Activated CD4-positive, alpha-beta T cell treated with anti-CD3 and anti-CD28 coated beads, Interleukin-2, amount 50 U/mL, for 1 hour (primary cell): ENCODE data around the gene ARRB2.
"Not testable (repeated sequence)": the region's sequence is repeated elsewhere in the genome, so short reads cannot be mapped to it uniquely, and the experiment has no call there.

ENCODE experiments used
- DNase-seq: peaks from one replicate; pipeline ENCODE4 v3.0.0-alpha.2; 2020

ARRB2 gene

GRCh38 chr17:4709794-4710692 is at the start of gene ARRB2:
Gene ARRB2, plus strand, starts transcription at chr17:4710632. Its CDS starts 90 bp downstream, at chr17:4710722.
- DNase-seq, result peak; percentile 99

- no peak for DNase-seq
Observed at GRCh38 chr17:4663711-4664110, 46.7 kb upstream of the ARRB2 start.

- DNase-seq, result no peak
Observed at GRCh38 chr17:4664230-4664629, 46.2 kb upstream of the ARRB2 start.

GRCh38 chr17:4665027-4665426 is 45.4 kb upstream of the ARRB2 start:
- DNase-seq, result no peak

GRCh38 chr17:4666296-4666695 is 44.1 kb upstream of the ARRB2 start:
- DNase-seq, result no peak

DNA sequence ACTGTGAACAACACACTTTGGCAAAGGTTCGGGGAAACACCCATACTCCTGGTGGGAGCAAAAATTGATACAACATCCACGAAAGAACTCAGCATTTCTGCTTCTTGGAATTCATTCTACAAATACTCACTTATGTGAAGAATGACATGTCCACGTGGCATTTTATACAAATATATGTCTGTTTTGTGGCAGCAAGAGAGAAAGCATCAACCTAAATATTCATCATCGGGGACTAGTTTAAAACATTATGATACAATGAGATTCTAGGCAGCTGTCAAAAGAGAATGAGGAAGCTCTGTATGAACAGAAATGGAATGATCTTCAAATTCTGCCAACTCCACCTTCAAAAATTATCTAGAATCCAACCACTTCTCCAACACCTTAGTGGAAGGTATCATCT is 43.3 kb upstream of the ARRB2 start:
- no peak for DNase-seq

DNA sequence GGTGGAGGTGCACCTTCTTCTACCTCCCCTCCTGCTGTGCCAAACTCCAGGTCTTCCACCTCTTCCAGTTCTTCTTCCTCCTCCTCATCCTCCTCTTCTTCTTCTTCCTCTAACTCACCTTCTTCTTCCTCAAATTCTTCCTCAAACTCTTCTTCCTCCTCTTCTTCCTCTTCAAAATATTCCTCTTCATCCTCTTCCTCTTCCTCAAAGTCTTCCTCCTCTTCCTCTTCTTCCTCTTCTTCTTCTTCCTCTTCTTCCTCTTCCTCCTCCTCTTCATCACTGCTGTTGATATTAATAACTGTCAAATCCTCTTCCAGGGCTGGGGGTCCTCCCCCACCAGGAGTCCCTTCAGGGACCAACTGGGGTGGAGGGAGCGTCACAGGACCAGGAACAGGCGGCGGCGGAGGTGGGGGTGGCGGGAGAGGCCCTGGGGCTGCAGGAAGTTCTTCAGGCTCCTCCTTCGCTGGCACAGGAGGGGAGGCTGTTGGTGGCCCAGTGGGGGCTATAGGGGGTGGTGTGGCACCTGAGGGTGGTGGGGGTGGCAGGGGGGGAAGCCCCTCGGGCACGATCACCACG is 38.3 kb upstream of the ARRB2 start:
- DNase-seq, result no peak

GRCh38 chr17:4672751-4673150 is 37.7 kb upstream of the ARRB2 start:
- no peak for DNase-seq

- DNase-seq, result no peak
Observed at GRCh38 chr17:4673169-4673568, 37.3 kb upstream of the ARRB2 start.

- no peak for DNase-seq
Observed at GRCh38 chr17:4673986-4674684, 36.3 kb upstream of the ARRB2 start.

- DNase-seq, result no peak
Observed at GRCh38 chr17:4674685-4674998, 35.8 kb upstream of the ARRB2 start.

DNA sequence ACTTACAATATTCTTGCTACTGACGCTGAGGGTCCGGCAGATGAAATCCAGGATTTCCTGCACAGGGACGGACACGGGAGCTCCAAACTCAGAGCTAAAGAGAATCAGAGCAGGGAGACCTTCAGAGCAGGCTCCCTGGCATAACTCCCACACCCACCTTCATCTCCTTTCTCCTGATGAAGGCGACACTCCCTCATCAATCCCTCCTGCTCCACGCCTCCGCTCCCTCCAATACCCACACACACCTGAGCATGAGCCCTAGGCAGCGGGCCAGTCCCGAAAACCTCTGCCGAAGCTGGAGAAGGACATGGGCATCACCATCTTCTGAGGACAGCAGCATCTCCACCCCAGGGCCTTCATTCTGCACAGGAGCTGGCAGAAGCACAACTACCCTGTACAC is 34.6 kb upstream of the ARRB2 start:
- DNase-seq, result no peak

GRCh38 chr17:4676791-4677190 is 33.6 kb upstream of the ARRB2 start:
- no peak for DNase-seq

DNA sequence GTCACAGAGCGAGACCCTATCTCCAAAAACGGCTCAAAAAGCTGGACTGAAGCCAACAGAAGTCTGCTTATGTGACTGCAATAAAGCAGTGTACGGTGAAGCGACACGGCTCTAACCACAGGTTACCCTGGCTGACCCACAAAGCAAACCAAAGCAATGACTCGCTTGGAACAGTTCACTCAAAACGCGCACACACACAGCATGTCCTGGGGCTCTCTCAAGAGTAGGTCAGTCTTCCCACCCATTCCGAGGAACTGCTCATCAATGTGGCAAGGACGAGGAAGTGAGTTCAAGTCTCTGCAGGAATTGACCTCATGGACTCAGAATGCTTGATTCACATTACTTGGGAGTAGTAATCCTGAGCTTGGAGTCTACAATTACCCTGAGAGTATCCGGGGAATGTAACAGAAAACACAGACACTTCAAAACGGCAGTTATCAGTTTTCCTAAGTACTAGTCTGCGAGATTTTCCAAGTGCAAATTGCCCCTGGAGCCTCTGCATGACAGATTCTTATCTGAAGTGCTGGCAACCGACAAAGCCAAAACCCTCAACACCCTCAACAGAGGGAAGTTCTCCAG is 31.9 kb upstream of the ARRB2 start:
- DNase-seq, result no peak

- no peak for DNase-seq
Observed at GRCh38 chr17:4679658-4680057, 30.8 kb upstream of the ARRB2 start.

- not testable (repeated sequence) for DNase-seq
Observed at GRCh38 chr17:4683739-4684138, 26.7 kb upstream of the ARRB2 start.

- not testable (repeated sequence) for DNase-seq
Observed at GRCh38 chr17:4689872-4690271, 20.6 kb upstream of the ARRB2 start.

DNA sequence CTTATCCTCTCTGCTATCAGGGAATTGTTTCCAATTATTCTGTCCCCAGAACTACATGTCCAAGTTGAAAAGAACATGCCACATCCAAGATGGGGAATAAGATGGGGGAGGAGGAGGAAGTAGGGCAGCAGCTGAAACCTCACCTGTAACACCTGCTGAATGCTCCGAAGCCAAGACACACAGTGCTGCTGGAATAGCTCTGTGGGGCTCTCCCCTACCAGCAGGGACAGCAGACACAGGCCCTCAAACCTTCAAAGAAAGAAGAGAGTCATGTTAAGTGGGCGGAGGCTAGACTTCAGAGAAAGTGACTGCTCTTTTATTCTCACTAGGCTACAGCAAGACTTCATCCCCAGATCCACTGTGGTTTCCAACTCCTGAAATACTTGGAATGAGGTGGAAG is 19.7 kb upstream of the ARRB2 start:
- DNase-seq, result no peak

DNA sequence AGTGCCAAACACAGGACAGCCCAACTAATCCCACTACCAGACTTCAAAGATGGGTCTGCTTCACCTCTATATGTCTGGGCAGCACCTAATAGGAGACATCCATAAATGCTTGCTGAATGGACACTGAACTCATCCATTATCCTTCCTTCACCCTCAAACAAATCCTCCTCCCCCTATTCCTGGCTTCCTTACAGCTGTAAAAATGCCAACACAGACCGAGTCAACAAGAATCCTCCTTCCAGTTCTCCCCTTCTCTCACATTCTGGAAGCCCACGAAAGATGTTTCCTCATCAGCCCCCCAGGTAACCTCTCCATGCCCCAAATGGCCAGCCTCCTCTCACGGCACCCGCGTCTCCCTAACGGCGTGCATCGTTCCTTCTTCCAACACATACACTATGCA is 18.7 kb upstream of the ARRB2 start:
- no peak for DNase-seq

GRCh38 chr17:4693416-4693815 is 17.0 kb upstream of the ARRB2 start:
- DNase-seq, result no peak

DNA sequence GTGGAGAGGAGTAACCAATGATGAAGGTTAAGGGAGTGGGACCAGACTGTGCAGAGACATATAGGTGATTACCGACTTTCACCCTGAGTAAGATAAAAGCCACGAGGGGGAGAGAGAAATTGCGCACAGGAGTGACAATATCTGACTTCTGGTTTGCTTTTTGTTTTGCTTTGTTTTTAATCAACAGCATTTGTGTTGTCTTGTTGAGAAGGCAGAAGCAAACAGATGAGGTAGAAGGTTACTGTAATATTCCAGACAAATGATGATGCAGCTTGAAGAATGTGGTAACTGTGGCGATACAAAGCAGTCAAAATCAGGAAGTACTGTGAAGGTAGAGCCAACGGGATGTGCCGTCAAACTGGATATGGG is 14.0 kb upstream of the ARRB2 start:
- no peak for DNase-seq

DNA sequence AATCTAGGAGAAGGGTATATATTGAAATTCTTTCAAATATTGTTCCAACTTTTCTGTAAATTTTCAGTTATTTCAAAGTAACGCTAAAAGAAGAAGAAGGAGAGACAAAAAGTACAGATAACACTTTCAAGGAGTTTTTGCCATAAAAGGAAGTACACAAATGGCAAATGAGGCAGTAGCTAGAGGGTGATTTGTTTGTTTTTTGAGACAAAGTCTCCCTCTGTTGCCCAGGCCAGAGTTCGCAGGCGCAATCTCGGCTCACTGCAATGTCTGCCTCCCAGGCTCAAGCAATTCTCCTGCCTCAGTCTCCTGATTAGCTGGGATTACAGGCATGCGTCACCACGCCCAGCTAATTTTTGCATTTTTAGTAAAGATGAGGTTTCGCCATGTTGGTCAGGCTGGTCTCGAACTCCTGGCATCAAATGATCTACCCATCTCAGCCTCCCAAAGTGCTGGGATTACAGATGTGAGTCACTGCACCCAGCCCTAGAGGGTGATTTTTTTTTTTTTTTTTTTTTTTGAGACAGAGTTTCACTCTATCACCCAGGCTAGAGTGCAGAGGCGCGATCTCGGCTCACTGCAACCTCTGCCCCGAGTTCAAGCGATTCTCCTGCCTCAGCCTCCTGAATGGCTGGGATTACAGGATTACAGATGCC is 10.9 kb upstream of the ARRB2 start:
- not testable (repeated sequence) for DNase-seq

DNA sequence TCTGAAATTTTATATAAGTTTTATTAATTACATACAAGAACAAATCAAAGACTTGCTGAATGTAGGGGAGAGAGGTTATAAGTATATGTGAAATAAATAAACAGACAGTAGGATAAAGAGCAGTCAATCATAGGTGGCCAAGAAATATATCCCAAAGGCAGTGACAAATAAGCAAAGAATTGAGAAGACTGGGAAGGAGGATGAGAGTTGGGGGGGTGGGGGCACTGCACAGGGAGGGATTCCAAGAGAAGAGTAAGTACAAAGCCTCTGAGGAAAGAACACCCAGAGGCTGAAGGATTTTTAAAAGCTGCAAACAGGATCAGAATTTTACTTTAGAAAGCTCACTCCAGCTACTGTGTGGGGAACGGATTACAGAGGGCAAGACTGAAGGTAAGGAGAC is 9.3 kb upstream of the ARRB2 start:
- DNase-seq, result no peak
